ENCODE results near the gene CPVL.

CPVL gene

GRCh38 chr7:29003703-29004102, 142.6 kb downstream of the CPVL start:
- DNase-seq (ENCODE audit: low read depth, low spot score): no peak

GRCh38 chr7:29000717-29001076, 145.6 kb downstream of the CPVL start:
- Histone ChIP-seq H3K27me3 (ENCODE audit: insufficient read depth, insufficient read length) (no peaks in the 10 kb centered on the region), H3K4me1 (ENCODE audit: insufficient read depth, insufficient read length) (peaks cover 3% of the 10 kb centered on the region), H3K4me3 (ENCODE audit: insufficient read length, low read depth) (no peak overlapping the region), H3K9me3 (ENCODE audit: insufficient read depth, low read length) (peaks cover 6% of the 10 kb centered on the region; the same call in 1 of the 2 replicates), H3K36me3 (ENCODE audit: insufficient read depth, insufficient read length, low read length) (no peaks in the 10 kb centered on the region), H3K9ac (ENCODE audit: insufficient read length, low read depth) (no peak overlapping the region)
- DNase-seq (ENCODE audit: low read depth, low spot score): no peak
- TF ChIP-seq YY1 (IDR thresholded peaks at IDR 0.05; ENCODE audit: insufficient read depth, insufficient read length): no peak
- no peak for TF ChIP-seq ZNF274 (IDR thresholded peaks at IDR 0.05; ENCODE audit: low read depth, low read length)
- TF ChIP-seq SUZ12 (IDR thresholded peaks at IDR 0.05; ENCODE audit: extremely low read depth, insufficient read depth, insufficient read length): no peak

More at GRCh38 chr7:29003703-29004102, 142.6 kb downstream of the CPVL start:
- Histone ChIP-seq H3K36me3 (ENCODE audit: insufficient read depth, insufficient read length, low read length) (no peaks in the 10 kb centered on the region), H3K4me3 (ENCODE audit: insufficient read length, low read depth) (no peak overlapping the region), H3K4me1 (ENCODE audit: insufficient read depth, insufficient read length) (no peaks in the 10 kb centered on the region), H3K9ac (ENCODE audit: insufficient read length, low read depth) (no peak overlapping the region), H3K9me3 (ENCODE audit: insufficient read depth, low read length) (peaks cover 18% of the 10 kb centered on the region), H3K27me3 (ENCODE audit: insufficient read depth, insufficient read length) (no peaks in the 10 kb centered on the region)
- no peak for TF ChIP-seq ZNF274 (IDR thresholded peaks at IDR 0.05; ENCODE audit: low read depth, low read length)
- no peak for TF ChIP-seq YY1 (IDR thresholded peaks at IDR 0.05; ENCODE audit: insufficient read depth, insufficient read length)
- no peak for TF ChIP-seq SUZ12 (IDR thresholded peaks at IDR 0.05; ENCODE audit: extremely low read depth, insufficient read depth, insufficient read length)

- Histone ChIP-seq H3K9ac (ENCODE audit: insufficient read length, low read depth) (no peak overlapping the region), H3K27me3 (ENCODE audit: insufficient read depth, insufficient read length) (no peaks in the 10 kb centered on the region), H3K9me3 (ENCODE audit: insufficient read depth, low read length) (peaks cover 6% of the 10 kb centered on the region; the same call in 1 of the 2 replicates), H3K4me1 (ENCODE audit: insufficient read depth, insufficient read length) (peaks cover 3% of the 10 kb centered on the region), H3K4me3 (ENCODE audit: insufficient read length, low read depth) (no peak overlapping the region), H3K36me3 (ENCODE audit: insufficient read depth, insufficient read length, low read length) (no peaks in the 10 kb centered on the region)
- TF ChIP-seq SUZ12 (IDR thresholded peaks at IDR 0.05; ENCODE audit: extremely low read depth, insufficient read depth, insufficient read length) (no peak), ZNF274 (IDR thresholded peaks at IDR 0.05; ENCODE audit: low read depth, low read length) (no peak), YY1 (IDR thresholded peaks at IDR 0.05; ENCODE audit: insufficient read depth, insufficient read length) (no peak)
- DNase-seq (ENCODE audit: low read depth, low spot score): no peak
These were observed 146.2 kb downstream of the CPVL start for GRCh38 chr7:28999895-29000716.

- no peak for DNase-seq (ENCODE audit: low read depth, low spot score)
- Histone ChIP-seq H3K36me3 (ENCODE audit: insufficient read depth, insufficient read length, low read length) (no peaks in the 10 kb centered on the region), H3K9ac (ENCODE audit: insufficient read length, low read depth) (no peak overlapping the region), H3K27me3 (ENCODE audit: insufficient read depth, insufficient read length) (no peaks in the 10 kb centered on the region), H3K4me1 (ENCODE audit: insufficient read depth, insufficient read length) (peaks cover 3% of the 10 kb centered on the region), H3K9me3 (ENCODE audit: insufficient read depth, low read length) (peaks cover 6% of the 10 kb centered on the region; the same call in 1 of the 2 replicates), H3K4me3 (ENCODE audit: insufficient read length, low read depth) (no peak overlapping the region)
- TF ChIP-seq YY1 (IDR thresholded peaks at IDR 0.05; ENCODE audit: insufficient read depth, insufficient read length) (no peak), SUZ12 (IDR thresholded peaks at IDR 0.05; ENCODE audit: extremely low read depth, insufficient read depth, insufficient read length) (no peak)
These were observed 146.9 kb downstream of the CPVL start for GRCh38 chr7:28999427-28999826.

- Histone ChIP-seq H3K36me3 (ENCODE audit: insufficient read depth, insufficient read length, low read length) (no peaks in the 10 kb centered on the region), H3K9ac (ENCODE audit: insufficient read length, low read depth) (no peak overlapping the region), H3K4me1 (ENCODE audit: insufficient read depth, insufficient read length) (peaks cover 3% of the 10 kb centered on the region), H3K9me3 (ENCODE audit: insufficient read depth, low read length) (no peaks in the 10 kb centered on the region), H3K27me3 (ENCODE audit: insufficient read depth, insufficient read length) (no peaks in the 10 kb centered on the region), H3K4me3 (ENCODE audit: insufficient read length, low read depth) (no peak overlapping the region)
- no peak for TF ChIP-seq YY1 (IDR thresholded peaks at IDR 0.05; ENCODE audit: insufficient read depth, insufficient read length)
- TF ChIP-seq ZNF274 (IDR thresholded peaks at IDR 0.05; ENCODE audit: low read depth, low read length): no peak
- TF ChIP-seq SUZ12 (IDR thresholded peaks at IDR 0.05; ENCODE audit: extremely low read depth, insufficient read depth, insufficient read length): no peak
- DNase-seq (ENCODE audit: low read depth, low spot score): no peak
These were observed 148.2 kb downstream of the CPVL start for GRCh38 chr7:28998105-28998504.

- no peak overlapping the region for H3K9ac ChIP-seq (ENCODE audit: insufficient read length, low read depth)
- no peak overlapping the region for H3K4me3 ChIP-seq (ENCODE audit: insufficient read length, low read depth)
- TF ChIP-seq ZNF274 (IDR thresholded peaks at IDR 0.05; ENCODE audit: low read depth, low read length) (no peak), YY1 (IDR thresholded peaks at IDR 0.05; ENCODE audit: insufficient read depth, insufficient read length) (no peak), SUZ12 (IDR thresholded peaks at IDR 0.05; ENCODE audit: extremely low read depth, insufficient read depth, insufficient read length) (no peak)
- no peaks in the 10 kb centered on the region for H3K27me3 ChIP-seq (ENCODE audit: insufficient read depth, insufficient read length)
- DNase-seq (ENCODE audit: low read depth, low spot score): no peak
- H3K9me3 ChIP-seq (ENCODE audit: insufficient read depth, low read length): no peaks in the 10 kb centered on the region
- H3K4me1 ChIP-seq (ENCODE audit: insufficient read depth, insufficient read length): peaks cover 3% of the 10 kb centered on the region
- H3K36me3 ChIP-seq (ENCODE audit: insufficient read depth, insufficient read length, low read length): no peaks in the 10 kb centered on the region
These were observed 149.5 kb downstream of the CPVL start for GRCh38 chr7:28996836-28997235.

GRCh38 chr7:28993371-28993770, 153.0 kb downstream of the CPVL start:
- no peaks in the 10 kb centered on the region for H3K27me3 ChIP-seq (ENCODE audit: insufficient read depth, insufficient read length)
- TF ChIP-seq YY1 (IDR thresholded peaks at IDR 0.05; ENCODE audit: insufficient read depth, insufficient read length): no peak
- no peak for TF ChIP-seq ZNF274 (IDR thresholded peaks at IDR 0.05; ENCODE audit: low read depth, low read length)
- no peak for TF ChIP-seq SUZ12 (IDR thresholded peaks at IDR 0.05; ENCODE audit: extremely low read depth, insufficient read depth, insufficient read length)
- no peak overlapping the region for H3K4me3 ChIP-seq (ENCODE audit: insufficient read length, low read depth)
- no peaks in the 10 kb centered on the region for H3K36me3 ChIP-seq (ENCODE audit: insufficient read depth, insufficient read length, low read length)
- no peak overlapping the region for H3K9ac ChIP-seq (ENCODE audit: insufficient read length, low read depth)
- H3K9me3 ChIP-seq (ENCODE audit: insufficient read depth, low read length): no peaks in the 10 kb centered on the region
- peaks cover 3% of the 10 kb centered on the region for H3K4me1 ChIP-seq (ENCODE audit: insufficient read depth, insufficient read length)
- DNase-seq (ENCODE audit: low read depth, low spot score): no peak
